H1 (cell line): Measurements from ENCODE around the gene ASH1L. TPM values are rescaled to one million over a fixed set of nuclear protein-coding genes. Genes with fewer than 3 reads are reported as not detected.
A peak's percentile ranks its signal among the peaks of the same experiment; 100 is the strongest.

ENCODE experiments used
- CTCF ChIA-PET: fragments of 300-600 bp; sonication (Branson Sonifier 250); formaldehyde crosslinking; loops from one replicate; lab custom pipeline; 2021; ENCODE audit not compliant: partially characterized antibody; lab: Charles Lee
- POLR2A ChIA-PET: fragments of 300-600 bp; sonication (Branson Sonifier 250); formaldehyde crosslinking; loops from one replicate; lab custom pipeline; 2021; ENCODE audit warnings: inconsistent platforms; ENCODE audit not compliant: partially characterized antibody; lab: Charles Lee
- DNase-seq, 2 experiments: peaks; one replicate each; pipeline versions ENCODE4 v3.0.0 to v3.0.0-alpha.2; 2010 to 2022; ENCODE audit warnings: low spot score in 2 of 2, low read depth in 1 of 2, mixed read lengths in 1 of 2
- FAIRE-seq: peaks from 2 replicates; lab custom pipeline; 2011; peaks lifted over from hg19 to GRCh38; lab: Jason Lieb, UNC
- H2AFZ ChIP-seq: 2 replicates; pipeline ENCODE4 v1.8.1; 2012; ENCODE audit warnings: low read length, inconsistent platforms
- H2AK5ac ChIP-seq: 2 replicates; pipeline ENCODE4 v1.6.1; 2013; ENCODE audit warnings: low read depth, low read length
- H2BK120ac ChIP-seq: replicated peaks from 2 replicates; pipeline ENCODE3; 2013; ENCODE audit warnings: low read depth, low read length, inconsistent platforms
- H2BK12ac ChIP-seq: 2 replicates; pipeline ENCODE4 v1.6.1; 2013; ENCODE audit warnings: low read depth, low read length
- H2BK15ac ChIP-seq: 2 replicates; pipeline ENCODE4 v1.6.1; 2013; ENCODE audit warnings: low read length
- H2BK20ac ChIP-seq: 2 replicates; pipeline ENCODE4 v1.6.1; 2013; ENCODE audit warnings: low read length
- H2BK5ac ChIP-seq: 2 replicates; pipeline ENCODE4 v1.6.1; 2013; ENCODE audit warnings: low read depth, low read length
- H3K14ac ChIP-seq: 2 replicates; pipeline ENCODE4 v1.6.1; 2013; ENCODE audit warnings: inconsistent platforms; ENCODE audit not compliant: insufficient read length
- H3K18ac ChIP-seq: 2 replicates; pipeline ENCODE4 v1.6.1; 2013; ENCODE audit warnings: low read length; ENCODE audit errors: extremely low read depth
- H3K23ac ChIP-seq: 2 replicates; pipeline ENCODE4 v1.6.1; 2013; ENCODE audit warnings: inconsistent platforms; ENCODE audit not compliant: insufficient read length
- H3K23me2 ChIP-seq: 2 replicates; pipeline ENCODE4 v1.6.1; 2013; ENCODE audit warnings: low read depth, low read length
- H3K27ac ChIP-seq: 2 replicates; pipeline ENCODE4 v1.6.1; 2011; ENCODE audit warnings: low read depth, low read length, inconsistent platforms
- H3K27me3 ChIP-seq, 4 experiments: replicated peaks in 1 of 4; 1 replicate in 1 of 4; 2 replicates in 3 of 4; pipeline versions ENCODE4 v1.6.1 to v1.8.1; 2011 to 2013; ENCODE audit warnings: low read length in 3 of 4, mild to moderate bottlenecking in 3 of 4, inconsistent platforms in 2 of 4, mixed read lengths in 2 of 4, moderate library complexity in 1 of 4; ENCODE audit not compliant: control insufficient read depth in 3 of 4, insufficient read depth in 3 of 4; ENCODE audit errors: extremely low read depth in 1 of 4
- H3K36me3 ChIP-seq, 4 experiments: 2 replicates each; pipeline versions ENCODE4 v1.6.1 to v1.8.1; 2011 to 2013; ENCODE audit warnings: mild to moderate bottlenecking in 4 of 4, low read length in 3 of 4, moderate library complexity in 2 of 4, control low read depth in 1 of 4, inconsistent platforms in 1 of 4; ENCODE audit not compliant: insufficient read depth in 4 of 4, control insufficient read depth in 2 of 4
- H3K4ac ChIP-seq: replicated peaks from 2 replicates; pipeline ENCODE3; 2013; ENCODE audit warnings: low read length, low read depth, mixed read lengths, inconsistent platforms; ENCODE audit not compliant: insufficient read length
- H3K4me1 ChIP-seq, 4 experiments: replicated peaks in 1 of 4; 1 replicate in 1 of 4; 2 replicates in 3 of 4; pipeline versions ENCODE4 v1.6.1 to v1.8.1; 2011 to 2013; ENCODE audit warnings: low read length in 3 of 4, inconsistent platforms in 2 of 4, mixed read lengths in 1 of 4; ENCODE audit not compliant: insufficient read depth in 4 of 4, control insufficient read depth in 3 of 4
- H3K4me2 ChIP-seq, 2 experiments: 2 replicates each; pipeline versions ENCODE4 v1.6.1 to v1.8.1; 2011 to 2013; ENCODE audit warnings: low read depth in 2 of 2, low read length in 2 of 2, control low read depth in 1 of 2, inconsistent platforms in 1 of 2, mild to moderate bottlenecking in 1 of 2; ENCODE audit not compliant: insufficient read depth in 1 of 2
- H3K4me3 ChIP-seq, 4 experiments: fragments of 200-600, 300-600 bp in 1 of 4; sonication (generic), shearing (Covaris generic), sonication (Bioruptor Twin) in 1 of 4; 2 replicates each; pipeline versions ENCODE4 v1.5.1 to v1.8.1; 2011 to 2016; ENCODE audit warnings: low read length in 4 of 4, low read depth in 3 of 4, control low read depth in 2 of 4, inconsistent platforms in 2 of 4, mild to moderate bottlenecking in 2 of 4, mixed read lengths in 1 of 4, moderate library complexity in 1 of 4; ENCODE audit not compliant: insufficient read depth in 2 of 4; ENCODE audit errors: extremely low read depth in 1 of 4
- H3K56ac ChIP-seq: replicated peaks from 2 replicates; pipeline ENCODE3; 2013; ENCODE audit warnings: low read depth, mild to moderate bottlenecking, mixed read lengths, low read length, inconsistent platforms; ENCODE audit not compliant: insufficient read length
- H3K79me1 ChIP-seq: 2 replicates; pipeline ENCODE4 v1.6.1; 2013; ENCODE audit warnings: low read depth, low read length, control low read depth
- H3K79me2 ChIP-seq, 2 experiments: 2 replicates each; pipeline versions ENCODE4 v1.6.1 to v1.8.1; 2012 to 2013; ENCODE audit warnings: low read length in 2 of 2, mild to moderate bottlenecking in 2 of 2, inconsistent platforms in 1 of 2; ENCODE audit not compliant: insufficient read depth in 2 of 2, control insufficient read depth in 1 of 2
- H3K9ac ChIP-seq, 4 experiments: replicated peaks in 1 of 4; 1 replicate in 1 of 4; 2 replicates in 3 of 4; pipeline versions ENCODE4 v1.6.1 to v1.8.1; 2011 to 2013; ENCODE audit warnings: low read depth in 3 of 4, low read length in 3 of 4, control low read depth in 2 of 4, mild to moderate bottlenecking in 2 of 4, moderate library complexity in 2 of 4, inconsistent platforms in 1 of 4; ENCODE audit errors: extremely low read depth in 1 of 4
- H3K9me3 ChIP-seq, 2 experiments: 2 replicates each; pipeline versions ENCODE4 v1.6.1 to v1.8.1; 2012 to 2013; ENCODE audit warnings: mild to moderate bottlenecking in 2 of 2, moderate library complexity in 2 of 2, control low read depth in 1 of 2, inconsistent platforms in 1 of 2, low read depth in 1 of 2, low read length in 1 of 2, mixed read lengths in 1 of 2; ENCODE audit not compliant: insufficient read depth in 2 of 2
- H4K20me1 ChIP-seq, 2 experiments: replicated peaks in 1 of 2; 2 replicates each; pipeline versions ENCODE3 to v1.8.1; 2011 to 2013; ENCODE audit warnings: inconsistent platforms in 2 of 2, low read length in 2 of 2, mild to moderate bottlenecking in 1 of 2; ENCODE audit not compliant: insufficient read depth in 2 of 2, control insufficient read depth in 1 of 2
- H4K5ac ChIP-seq: 2 replicates; pipeline ENCODE4 v1.6.1; 2013; ENCODE audit warnings: low read length, low read depth, mixed read lengths, inconsistent platforms; ENCODE audit not compliant: insufficient read length
- H4K8ac ChIP-seq: 2 replicates; pipeline ENCODE4 v1.8.0; 2013; ENCODE audit warnings: mild to moderate bottlenecking, moderate library complexity, low read length, inconsistent platforms; ENCODE audit not compliant: insufficient read depth; ENCODE audit errors: extremely low read depth
- H4K91ac ChIP-seq: replicated peaks from 2 replicates; pipeline ENCODE3; 2013; ENCODE audit warnings: low read length, mixed read lengths, inconsistent platforms; ENCODE audit not compliant: insufficient read length
- CBX5 ChIP-seq: fragments of 300-800, 300-1000 bp; sonication (generic); IDR thresholded peaks from 2 replicates; pipeline ENCODE4 v1.7.1; 2016; ENCODE audit warnings: antibody characterized with exemption, low read length, low read depth
- CTCF ChIP-seq, 3 experiments: IDR thresholded peaks; 1 replicate in 2 of 3; 2 replicates in 1 of 3; pipeline versions ENCODE4 v1.5.1 to v1.6.1; 2011; ENCODE audit warnings: low read length in 3 of 3, mild to moderate bottlenecking in 3 of 3, inconsistent platforms in 2 of 3, low read depth in 1 of 3, moderate library complexity in 1 of 3; ENCODE audit not compliant: insufficient read depth in 1 of 3; ENCODE audit errors: control extremely low read depth in 1 of 3
- GABPA ChIP-seq: IDR thresholded peaks from 2 replicates; pipeline ENCODE4 v1.6.1; 2011; ENCODE audit warnings: mild to moderate bottlenecking, low read length, moderate library complexity, borderline replicate concordance; ENCODE audit not compliant: insufficient read depth
- KDM5A ChIP-seq: fragments of 200-600 bp; IDR thresholded peaks from 2 replicates; pipeline ENCODE4 v1.7.1; 2012; ENCODE audit warnings: mild to moderate bottlenecking, low read length, inconsistent platforms, mixed read lengths
- NRF1 ChIP-seq: IDR thresholded peaks from 2 replicates; pipeline ENCODE4 v1.6.1; 2011; ENCODE audit warnings: mild to moderate bottlenecking, low read depth, low read length, improper control_type of control experiment
- TBP ChIP-seq: IDR thresholded peaks from 2 replicates; pipeline ENCODE4 v1.6.1; 2011; ENCODE audit warnings: low read depth, low read length, improper control_type of control experiment
- WGBS, 2 experiments: shearing (Covaris generic) in 1 of 2; methylation state at CpG; one replicate each; pipeline versions ENCODE4 v1.1.6 to v1.1.7; 2013 to 2015; ENCODE audit warnings: low lambda C conversion rate in 2 of 2, mixed read lengths in 2 of 2, inconsistent platforms in 1 of 2, low coverage in 1 of 2, missing lambda C conversion rate in 1 of 2; ENCODE audit not compliant: insufficient replicate concordance in 2 of 2, insufficient coverage in 1 of 2, insufficient read length in 1 of 2; ENCODE audit errors: extremely low coverage in 1 of 2, missing lambda C conversion rate in 1 of 2; 5-methylcytosine and 5-hydroxymethylcytosine counted together
- polyA plus RNA-seq, 7 experiments: library from polyadenylated mRNA; depleted of rRNA in 3 of 7; stranded (reverse) in 5 of 7; unstranded in 2 of 7; fragments of >200 nt in 5 of 7; fragments of 200-250 nt in 2 of 7; gene quantifications; 1 replicate in 5 of 7; 2 replicates in 1 of 7; 4 replicates in 1 of 7; pipeline versions ENCODE4 v1.2.1 to v1.2.3, GENCODE V29; 2011 to 2013; ENCODE audit warnings: missing spikeins in 2 of 7, mixed read lengths in 2 of 7
- total RNA-seq: library from RNA; stranded (reverse); fragmentation: NEBNext Ultra II Directional; extraction: Animal tissue kit (Norgen Biotek cat#: 25700); gene quantifications from 2 replicates; pipeline ENCODE4 v1.2.1, GENCODE V29; 2021

Gene ASH1L
- total and polyA plus RNA-seq, 2 of the 8 experiments (the other 6 are each of a cell fraction or from before 2014, with no cell fraction given) = 7.5 to 27.6 TPM

- Histone ChIP-seq H3K27ac (no peak within 1 kb of the TSS), H3K23me2 (peaks cover 16% of the 10 kb centered on the region; the same call in 1 of the 2 replicates), H3K23ac (no peak within 1 kb of the TSS), H3K4ac (no peak within 1 kb of the TSS), H3K14ac (no peak within 1 kb of the TSS), H3K18ac (peak within 1 kb of the TSS; percentile 72), H2AFZ (no peak within 1 kb of the TSS), H2BK12ac (peak within 1 kb of the TSS; percentile 60; the same call in 1 of the 2 replicates), H2BK5ac (peak within 1 kb of the TSS; percentile 60), H4K20me1 (peaks cover 8 to 18% of the 10 kb centered on the region in 2 experiments), H3K79me2 (peaks cover 0 to 4% of the 10 kb centered on the region in 2 experiments; a peak in 1 of 4 replicates), H2AK5ac (no peak within 1 kb of the TSS; the same call in 1 of the 2 replicates), H2BK120ac (no peak within 1 kb of the TSS), H2BK20ac (no peak within 1 kb of the TSS), H3K4me3 (peak within 1 kb of the TSS; percentile 42 to 94 (median 76)), H4K91ac (no peak within 1 kb of the TSS), H3K79me1 (no peaks in the 10 kb centered on the region), H3K9ac (peak within 1 kb of the TSS in 2 of 4 experiments; percentile 8 to 20; a peak in 3 of 7 replicates), H3K27me3 (peaks cover 0 to 5% (median 3%) of the 10 kb centered on the region in 4 experiments; a peak in 4 of 7 replicates), H3K56ac (no peak within 1 kb of the TSS), H3K4me2 (peak within 1 kb of the TSS; percentile 73 to 97), H3K36me3 (peaks cover 4 to 25% (median 16%) of the 10 kb centered on the region in 4 experiments; a peak in 6 of 8 replicates), H3K9me3 (no peaks in the 10 kb centered on the region), H4K5ac (no peak within 1 kb of the TSS), H3K4me1 (peaks cover 8 to 26% (median 14%) of the 10 kb centered on the region in 4 experiments; a peak in 6 of 7 replicates), H2BK15ac (0 out of 2 replicates have a peak within 1 kb of the TSS, but pooled peaks have one; percentile 29), H4K8ac (0 out of 2 replicates have a peak within 1 kb of the TSS, but pooled peaks have one; percentile 22)
- CTCF ChIA-PET = interaction anchor here (0.8 to 15.0 kb wide), 15 partner anchors 9 to 128 kb away, joined by 3 to 227 read pairs (median 5); partner anchors contain the start of genes CLK2, ENTREP3, FDPS and HCN3
- FAIRE-seq (peak; percentile 81), DNase-seq (peak; percentile 44 to 95)
- POLR2A ChIA-PET = interaction anchor here (0.6 to 4.6 kb wide), 27 partner anchors 8 to 148 kb away, joined by 3 to 21 read pairs (median 4); partner anchors contain the start of genes CLK2, FDPS, HCN3 and KRTCAP2
- whole genome bisulfite sequencing, 2 experiments = 8% methylated on average over 49 of the region's 51 CpGs; no CpG with 5 or more reads in 1 of the 2 experiments
- no peak for TF ChIP-seq TBP
- TF ChIP-seq CBX5 = no peak
- no peak for TF ChIP-seq KDM5A
- TF ChIP-seq CTCF (IDR thresholded peaks at IDR 0.05; ENCODE audit: control extremely low read depth in 1 of 3, insufficient read depth in 1 of 3, low read depth in 1 of 3, low read length in 3 of 3) = peak in 1 of 3 experiments; percentile 8; a peak in 1 of 4 replicates
- TF ChIP-seq GABPA = no peak
- peak; percentile 63 for TF ChIP-seq NRF1
These were observed 241.7 kb downstream of the ASH1L start, which contains the start of gene RUSC1 for GRCh38 chr1:155320661-155321617. RUSC1 (plus strand) TSS chr1:155320894; CDS start chr1:155321774, 880 bp downstream.
